Chondrocyte (in vitro differentiated cells): ENCODE results near the gene ARL4A. TPM values are rescaled to one million over a fixed set of nuclear protein-coding genes. Genes with fewer than 3 reads are reported as not detected.
A peak's percentile ranks its signal among the peaks of the same experiment; 100 is the strongest.
"Not testable (repeated sequence)": the region's sequence is repeated elsewhere in the genome, so short reads cannot be mapped to it uniquely, and the experiment has no call there.

Experiments used
- DNase-seq: peaks from one replicate; pipeline ENCODE4 v3.0.0; 2021; ENCODE audit warnings: mixed read lengths, low spot score
- H3K27ac Mint-ChIP-seq: one replicate; pipeline ENCODE4 v1.8.0; 2021; ENCODE audit warnings: mild to moderate bottlenecking, moderate library complexity, mixed read lengths; ENCODE audit not compliant: unreplicated experiment
- H3K27me3 Mint-ChIP-seq: 2 replicates; pipeline ENCODE4 v1.8.0; 2021; ENCODE audit warnings: low read depth, mixed read lengths
- H3K36me3 Mint-ChIP-seq: 2 replicates; pipeline ENCODE4 v1.8.0; 2021; ENCODE audit warnings: low read depth, mixed read lengths
- H3K4me1 Mint-ChIP-seq: 2 replicates; pipeline ENCODE4 v1.8.0; 2021; ENCODE audit warnings: low read depth, mild to moderate bottlenecking, mixed read lengths
- H3K4me3 Mint-ChIP-seq: one replicate; pipeline ENCODE4 v1.8.0; 2021; ENCODE audit warnings: mild to moderate bottlenecking, moderate library complexity, mixed read lengths; ENCODE audit not compliant: unreplicated experiment
- H3K9me3 Mint-ChIP-seq: 2 replicates; pipeline ENCODE4 v1.8.0; 2021; ENCODE audit warnings: low read depth, mixed read lengths
- total RNA-seq: library from RNA; stranded (reverse); gene quantifications from 3 replicates; pipeline ENCODE4 v1.2.1, GENCODE V29; 2021
- TF ChIP-seq, protein P1 (sequence below): fragments of 200-600 bp; sonication (generic); IDR thresholded peaks from 2 replicates; pipeline ENCODE4 v1.5.0; 2021; ENCODE audit warnings: antibody characterized with exemption, mild to moderate bottlenecking, moderate library complexity

ARL4A gene
- total RNA-seq, 1 donor from 2014 or later = 15.3 TPM

DNA sequence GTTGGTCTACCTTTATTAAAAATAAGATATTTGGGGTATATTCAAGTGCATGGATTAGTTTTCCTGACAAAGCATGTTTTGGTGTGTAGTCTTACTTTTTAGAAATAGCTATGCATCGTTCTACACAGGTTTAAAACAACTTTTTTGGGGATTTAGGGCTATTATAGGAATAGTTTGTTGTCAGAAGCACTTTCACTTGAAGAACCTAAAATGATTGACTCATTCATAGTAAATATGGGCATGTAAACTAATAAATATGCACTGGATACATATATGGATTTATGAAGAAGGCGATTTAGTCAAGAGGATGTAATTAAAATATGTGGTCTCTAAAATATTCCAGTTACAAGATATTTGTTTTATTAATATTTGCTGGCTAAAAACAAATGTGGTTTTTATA is 2.0 kb downstream of the ARL4A start:
- H3K4me3 Mint-ChIP-seq = peak overlapping the region; percentile 83
- H3K36me3 Mint-ChIP-seq = no peaks in the 10 kb centered on the region
- H3K9me3 Mint-ChIP-seq = no peaks in the 10 kb centered on the region
- TF ChIP-seq, protein P1, sequence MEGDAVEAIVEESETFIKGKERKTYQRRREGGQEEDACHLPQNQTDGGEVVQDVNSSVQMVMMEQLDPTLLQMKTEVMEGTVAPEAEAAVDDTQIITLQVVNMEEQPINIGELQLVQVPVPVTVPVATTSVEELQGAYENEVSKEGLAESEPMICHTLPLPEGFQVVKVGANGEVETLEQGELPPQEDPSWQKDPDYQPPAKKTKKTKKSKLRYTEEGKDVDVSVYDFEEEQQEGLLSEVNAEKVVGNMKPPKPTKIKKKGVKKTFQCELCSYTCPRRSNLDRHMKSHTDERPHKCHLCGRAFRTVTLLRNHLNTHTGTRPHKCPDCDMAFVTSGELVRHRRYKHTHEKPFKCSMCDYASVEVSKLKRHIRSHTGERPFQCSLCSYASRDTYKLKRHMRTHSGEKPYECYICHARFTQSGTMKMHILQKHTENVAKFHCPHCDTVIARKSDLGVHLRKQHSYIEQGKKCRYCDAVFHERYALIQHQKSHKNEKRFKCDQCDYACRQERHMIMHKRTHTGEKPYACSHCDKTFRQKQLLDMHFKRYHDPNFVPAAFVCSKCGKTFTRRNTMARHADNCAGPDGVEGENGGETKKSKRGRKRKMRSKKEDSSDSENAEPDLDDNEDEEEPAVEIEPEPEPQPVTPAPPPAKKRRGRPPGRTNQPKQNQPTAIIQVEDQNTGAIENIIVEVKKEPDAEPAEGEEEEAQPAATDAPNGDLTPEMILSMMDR = no peak
- DNase-seq = no peak
- peaks cover 38% of the 10 kb centered on the region for H3K4me1 Mint-ChIP-seq
- H3K27me3 Mint-ChIP-seq = no peaks in the 10 kb centered on the region
- H3K27ac Mint-ChIP-seq = no peak overlapping the region

DNA sequence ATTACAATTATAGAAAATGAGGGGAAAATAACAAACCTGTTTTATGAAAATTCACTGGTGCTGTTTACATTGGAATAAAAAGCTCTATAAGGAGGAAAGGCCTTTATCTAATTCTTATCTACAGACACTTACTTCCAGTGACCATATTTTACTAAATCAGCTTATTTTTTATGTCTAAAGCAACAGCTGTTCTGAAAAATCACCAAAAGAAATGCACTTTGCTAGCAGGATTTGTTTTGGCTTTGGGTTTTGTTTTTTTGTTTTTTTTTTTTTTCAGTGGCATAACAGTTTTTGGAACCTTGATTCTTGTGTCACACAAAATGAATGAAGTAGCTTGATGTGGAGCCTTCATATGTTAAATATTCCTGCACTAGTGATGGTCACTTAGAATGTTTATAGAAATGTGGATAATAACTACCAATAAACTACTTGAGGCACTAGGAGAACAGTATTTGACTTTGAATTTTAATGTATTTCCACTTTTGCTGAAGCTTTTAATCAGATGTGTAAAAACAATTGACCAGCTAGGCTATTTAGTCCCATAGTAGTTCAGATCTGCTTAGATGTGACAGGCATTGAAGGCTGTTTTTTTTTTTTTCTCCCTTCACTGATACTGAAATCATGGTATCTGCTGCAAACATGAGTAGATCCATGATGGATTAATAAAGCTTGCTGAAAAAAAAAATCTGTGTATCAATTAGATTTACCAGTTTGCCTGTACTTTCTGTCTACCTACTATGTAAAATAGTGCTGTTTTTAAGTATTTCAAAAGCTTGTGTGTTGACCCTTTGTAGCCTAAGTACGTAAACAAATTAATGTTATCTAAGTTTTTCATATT is 2.8 kb downstream of the ARL4A start:
- Mint-ChIP-seq H3K27ac (no peak overlapping the region), H3K9me3 (no peaks in the 10 kb centered on the region), H3K4me1 (peaks cover 38% of the 10 kb centered on the region), H3K27me3 (no peaks in the 10 kb centered on the region), H3K36me3 (no peaks in the 10 kb centered on the region), H3K4me3 (peak overlapping the region; percentile 83)
- TF ChIP-seq, protein P1 = no peak
- no peak for DNase-seq

DNA sequence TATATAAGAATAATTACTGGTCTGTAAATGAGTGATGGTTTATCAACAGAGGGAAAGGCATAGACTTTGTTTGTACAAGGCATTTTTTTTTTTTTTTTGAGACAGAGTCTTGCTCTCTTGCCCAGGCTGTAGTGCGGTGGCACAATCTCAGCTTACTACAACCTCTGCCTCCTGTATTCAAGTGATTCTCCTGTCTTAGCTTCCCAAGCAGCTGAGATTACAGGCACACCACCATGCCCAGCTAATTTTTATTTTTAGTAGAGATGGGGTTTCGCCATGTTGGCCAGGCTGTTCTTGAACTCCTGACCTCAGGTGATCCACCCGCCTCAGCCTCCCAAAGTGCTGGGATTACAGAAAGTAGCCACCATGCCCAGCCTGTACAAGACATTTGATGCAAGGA is 4.0 kb downstream of the ARL4A start:
- not testable (repeated sequence) for DNase-seq, H3K36me3 Mint-ChIP-seq, H3K4me3 Mint-ChIP-seq, H3K9me3 Mint-ChIP-seq, H3K27ac Mint-ChIP-seq, H3K27me3 Mint-ChIP-seq
- H3K4me1 Mint-ChIP-seq = peaks cover 33% of the 10 kb centered on the region

DNA sequence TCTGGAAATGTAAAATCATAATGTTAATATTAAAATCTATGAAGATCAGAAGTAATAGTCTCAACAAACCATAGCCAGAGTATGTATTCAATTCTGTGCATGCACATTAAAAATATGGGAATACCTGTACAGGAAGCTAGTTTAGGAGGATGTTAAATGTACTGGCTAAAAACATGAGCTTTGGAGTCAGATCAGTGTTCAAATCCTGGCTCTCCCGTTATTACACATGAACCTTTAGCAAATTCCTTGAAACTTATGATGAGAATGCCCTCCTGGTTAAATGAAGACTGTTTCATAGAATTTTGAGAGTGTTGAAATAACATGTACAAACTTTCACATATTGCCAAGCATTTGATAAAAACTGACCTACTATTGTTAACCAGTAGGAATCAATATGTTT is 4.6 kb downstream of the ARL4A start:
- Mint-ChIP-seq H3K4me1 (peaks cover 33% of the 10 kb centered on the region), H3K27ac (no peak overlapping the region), H3K9me3 (no peaks in the 10 kb centered on the region), H3K36me3 (no peaks in the 10 kb centered on the region), H3K27me3 (no peaks in the 10 kb centered on the region), H3K4me3 (no peak overlapping the region)
- DNase-seq = no peak
- TF ChIP-seq, protein P1 = no peak

DNA sequence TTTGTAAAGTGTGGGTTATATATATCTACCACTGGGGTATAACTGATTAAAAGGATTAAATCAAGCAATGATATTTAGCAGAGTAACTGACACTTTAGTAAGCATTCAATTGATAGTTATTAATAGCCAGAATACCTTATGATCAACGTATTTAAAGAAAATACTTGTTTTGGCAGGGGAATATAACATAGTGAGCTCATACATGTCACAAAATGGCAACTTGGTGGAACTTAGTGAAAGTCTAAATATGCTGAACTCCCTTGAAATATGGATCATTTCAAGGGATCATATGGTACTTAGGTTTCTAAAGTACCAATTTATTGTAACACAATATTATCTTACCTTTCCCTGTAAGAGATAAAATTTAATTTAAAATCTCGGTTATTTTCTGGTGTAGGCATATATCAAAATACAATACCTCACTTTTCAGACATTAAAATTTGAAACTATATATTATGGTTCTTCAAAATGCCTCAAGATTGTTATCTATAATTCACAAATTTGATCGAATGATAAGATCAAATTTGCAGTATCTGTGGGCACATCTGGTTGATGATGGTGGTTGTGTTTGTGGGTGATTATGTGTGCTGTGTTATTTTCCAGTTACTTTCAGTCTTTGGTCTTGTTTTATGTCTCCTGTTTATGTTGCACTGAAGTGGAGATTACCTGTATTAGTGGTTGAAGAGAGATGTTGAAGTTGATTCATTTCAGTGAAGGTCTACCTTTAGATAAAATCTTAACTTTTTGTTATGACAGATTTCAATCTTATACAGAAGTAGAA is 5.2 kb downstream of the ARL4A start:
- no peaks in the 10 kb centered on the region for H3K36me3 Mint-ChIP-seq
- no peak for DNase-seq

More for the DNA sequence above, 5.2 kb downstream of the ARL4A start:
- H3K27ac Mint-ChIP-seq = no peak overlapping the region
- TF ChIP-seq, protein P1 = no peak
- no peak overlapping the region for H3K4me3 Mint-ChIP-seq
- H3K9me3 Mint-ChIP-seq = no peaks in the 10 kb centered on the region
- H3K4me1 Mint-ChIP-seq = peaks cover 33% of the 10 kb centered on the region
- no peaks in the 10 kb centered on the region for H3K27me3 Mint-ChIP-seq
